AG10803 (cell line): ENCODE data around the gene RASAL2.

Experiments
- DNase-seq: peaks from one replicate; pipeline ENCODE4 v3.0.0; 2010; ENCODE audit warnings: low read depth
- H3K4me3 ChIP-seq: 2 replicates; pipeline ENCODE4 v1.5.1; 2011; ENCODE audit warnings: mild to moderate bottlenecking, low read length, control low read depth
- TF ChIP-seq, protein P1 (sequence below): conservative IDR thresholded peaks from 2 replicates; pipeline ENCODE4 v1.5.1; 2011; ENCODE audit warnings: mild to moderate bottlenecking, low read length, control low read depth, inconsistent platforms

Gene RASAL2

DNA sequence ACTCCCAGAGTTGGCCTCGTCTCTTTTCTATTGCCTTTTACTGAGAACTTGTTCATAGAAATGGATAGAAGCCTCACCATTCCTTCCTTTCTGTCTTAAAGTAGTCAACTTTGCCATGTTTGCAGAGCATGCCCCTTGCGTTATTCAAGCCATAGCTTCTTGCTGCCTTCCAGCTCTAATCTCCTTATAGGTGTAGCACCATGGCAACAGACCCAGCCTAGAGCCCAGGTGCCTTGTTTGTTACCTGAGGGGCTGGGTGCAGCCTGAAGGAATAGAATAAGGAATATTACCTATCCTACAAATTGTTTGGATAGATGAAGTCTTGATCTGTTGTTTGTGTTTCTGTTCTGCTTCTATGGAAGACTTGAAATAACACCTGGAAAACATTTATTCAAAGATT lies 343.0 kb downstream of the RASAL2 start:
- no peak for DNase-seq

DNA sequence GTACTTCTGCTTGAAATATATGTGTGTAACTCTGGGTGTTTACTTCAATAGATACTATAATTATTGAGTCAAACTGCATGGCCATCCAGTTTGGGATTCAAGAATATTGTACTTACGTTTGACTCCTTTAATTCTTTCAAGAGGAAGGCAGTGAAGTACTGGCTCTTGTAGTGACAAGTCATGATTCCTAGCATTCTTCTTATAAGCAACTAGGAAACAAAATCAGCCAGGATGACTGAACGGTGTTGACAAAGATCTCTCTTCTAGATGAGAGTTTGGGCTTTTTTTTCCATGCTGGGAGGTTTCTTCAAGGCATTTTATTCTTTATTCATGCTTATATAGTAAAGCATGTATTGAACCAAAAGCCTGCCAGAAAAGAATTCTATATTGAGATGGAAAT lies 344.5 kb downstream of the RASAL2 start:
- no peak overlapping the region for H3K4me3 ChIP-seq
- TF ChIP-seq, protein P1, sequence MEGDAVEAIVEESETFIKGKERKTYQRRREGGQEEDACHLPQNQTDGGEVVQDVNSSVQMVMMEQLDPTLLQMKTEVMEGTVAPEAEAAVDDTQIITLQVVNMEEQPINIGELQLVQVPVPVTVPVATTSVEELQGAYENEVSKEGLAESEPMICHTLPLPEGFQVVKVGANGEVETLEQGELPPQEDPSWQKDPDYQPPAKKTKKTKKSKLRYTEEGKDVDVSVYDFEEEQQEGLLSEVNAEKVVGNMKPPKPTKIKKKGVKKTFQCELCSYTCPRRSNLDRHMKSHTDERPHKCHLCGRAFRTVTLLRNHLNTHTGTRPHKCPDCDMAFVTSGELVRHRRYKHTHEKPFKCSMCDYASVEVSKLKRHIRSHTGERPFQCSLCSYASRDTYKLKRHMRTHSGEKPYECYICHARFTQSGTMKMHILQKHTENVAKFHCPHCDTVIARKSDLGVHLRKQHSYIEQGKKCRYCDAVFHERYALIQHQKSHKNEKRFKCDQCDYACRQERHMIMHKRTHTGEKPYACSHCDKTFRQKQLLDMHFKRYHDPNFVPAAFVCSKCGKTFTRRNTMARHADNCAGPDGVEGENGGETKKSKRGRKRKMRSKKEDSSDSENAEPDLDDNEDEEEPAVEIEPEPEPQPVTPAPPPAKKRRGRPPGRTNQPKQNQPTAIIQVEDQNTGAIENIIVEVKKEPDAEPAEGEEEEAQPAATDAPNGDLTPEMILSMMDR, result no peak

More for the DNA sequence above, 343.0 kb downstream of the RASAL2 start:
- no peak overlapping the region for H3K4me3 ChIP-seq
- TF ChIP-seq, protein P1, result no peak

DNA sequence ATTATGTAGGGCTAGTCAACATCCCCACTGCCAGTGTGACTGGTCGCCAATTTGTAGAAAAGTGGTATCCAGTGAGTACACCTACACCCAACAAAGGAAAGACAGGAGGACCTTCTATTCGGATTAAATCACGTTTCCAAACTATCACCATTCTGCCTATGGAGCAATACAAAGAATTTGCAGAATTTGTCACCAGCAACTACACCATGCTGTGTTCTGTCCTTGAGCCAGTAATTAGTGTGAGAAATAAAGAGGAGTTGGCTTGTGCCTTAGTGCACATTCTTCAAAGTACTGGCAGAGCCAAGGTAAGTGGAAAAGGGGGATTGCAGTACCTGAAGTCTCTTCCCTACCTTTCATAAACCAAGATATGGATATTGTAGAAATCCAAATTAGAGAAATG lies 349.0 kb downstream of the RASAL2 start:
- no peak for DNase-seq
- TF ChIP-seq, protein P1, result no peak
- H3K4me3 ChIP-seq, result no peak overlapping the region

More for the DNA sequence above, 344.5 kb downstream of the RASAL2 start:
- peak; percentile 25 for DNase-seq

DNA sequence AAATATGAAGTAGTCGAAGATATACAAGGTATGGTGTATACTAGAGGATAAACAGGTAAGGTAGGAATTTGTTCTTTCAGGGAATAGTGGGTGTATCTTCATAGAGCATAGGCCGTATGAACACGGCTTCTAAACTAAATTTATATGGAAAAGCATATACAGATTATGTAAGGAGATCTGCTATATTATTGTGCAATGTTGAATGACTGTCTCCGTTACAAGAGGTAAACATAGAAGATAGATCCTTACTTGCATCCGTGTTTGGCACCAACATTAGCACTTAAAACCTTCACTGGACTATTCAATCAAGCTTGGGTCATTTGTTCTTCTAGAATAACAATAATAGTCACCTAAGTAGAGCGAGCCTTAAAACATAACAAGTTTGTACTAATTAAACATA lies 357.0 kb downstream of the RASAL2 start:
- TF ChIP-seq, protein P1, result no peak
- no peak overlapping the region for H3K4me3 ChIP-seq
- DNase-seq, result no peak

DNA sequence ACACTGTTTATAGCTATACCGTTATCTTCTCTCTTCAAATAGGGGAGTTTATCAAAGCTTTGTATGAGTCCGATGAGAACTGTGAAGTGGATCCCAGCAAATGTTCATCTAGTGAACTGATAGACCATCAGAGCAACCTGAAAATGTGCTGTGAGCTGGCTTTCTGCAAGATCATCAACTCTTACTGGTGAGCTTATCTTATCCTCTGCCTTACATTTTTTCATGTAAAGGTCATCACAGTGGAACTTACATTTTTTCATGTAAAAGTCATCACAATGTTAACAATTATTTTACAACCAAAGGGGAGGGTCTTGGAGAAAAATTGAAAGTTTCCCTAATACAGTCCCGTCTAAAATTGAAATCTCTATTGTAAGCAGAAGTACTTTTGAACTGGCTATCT lies 357.6 kb downstream of the RASAL2 start:
- TF ChIP-seq, protein P1, result no peak

DNA sequence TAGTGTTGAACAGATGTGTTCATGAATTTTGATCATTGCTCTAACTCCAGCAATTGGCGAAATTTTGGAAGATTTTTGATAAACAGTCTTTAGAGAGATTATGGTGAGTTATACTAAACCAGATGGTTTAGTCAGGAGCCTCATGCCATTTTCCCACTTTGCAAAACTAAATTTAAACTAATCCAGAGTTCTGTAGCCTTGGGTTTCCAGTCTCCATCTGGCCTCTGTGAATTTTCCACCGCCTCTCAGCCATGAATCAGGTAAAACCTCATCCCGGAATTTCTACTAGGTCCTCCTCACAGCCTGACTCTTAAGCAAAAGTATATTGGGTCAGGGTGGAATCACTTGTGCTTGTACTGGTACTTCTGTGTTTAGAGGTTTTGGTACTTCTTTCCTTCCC lies 358.1 kb downstream of the RASAL2 start:
- no peak for DNase-seq
- no peak overlapping the region for H3K4me3 ChIP-seq
- TF ChIP-seq, protein P1, result no peak

More for the DNA sequence above, 357.6 kb downstream of the RASAL2 start:
- DNase-seq, result peak; percentile 42
- no peak overlapping the region for H3K4me3 ChIP-seq

DNA sequence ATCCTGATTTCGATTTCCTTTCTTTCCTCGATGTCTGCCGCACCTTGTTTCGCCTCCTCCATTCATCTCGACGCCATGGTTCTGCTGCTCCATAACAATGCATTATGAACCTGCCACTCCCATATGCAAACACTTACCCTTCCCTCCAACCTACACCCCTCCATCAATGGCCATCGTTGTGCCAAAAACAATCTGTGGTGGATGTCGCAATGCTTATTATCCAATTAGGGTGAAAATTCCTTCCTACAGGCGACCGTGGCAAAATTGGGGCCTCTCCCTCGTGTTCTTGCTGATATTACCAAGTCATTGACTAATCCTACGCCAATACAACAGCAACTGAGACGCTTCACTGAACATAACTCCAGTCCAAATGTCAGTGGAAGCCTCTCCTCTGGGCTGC lies 362.6 kb downstream of the RASAL2 start:
- DNase-seq, result no peak
- H3K4me3 ChIP-seq, result no peak overlapping the region
- TF ChIP-seq, protein P1, result no peak
